ENCODE data around the gene PKD1L1.

PKD1L1 gene

DNA sequence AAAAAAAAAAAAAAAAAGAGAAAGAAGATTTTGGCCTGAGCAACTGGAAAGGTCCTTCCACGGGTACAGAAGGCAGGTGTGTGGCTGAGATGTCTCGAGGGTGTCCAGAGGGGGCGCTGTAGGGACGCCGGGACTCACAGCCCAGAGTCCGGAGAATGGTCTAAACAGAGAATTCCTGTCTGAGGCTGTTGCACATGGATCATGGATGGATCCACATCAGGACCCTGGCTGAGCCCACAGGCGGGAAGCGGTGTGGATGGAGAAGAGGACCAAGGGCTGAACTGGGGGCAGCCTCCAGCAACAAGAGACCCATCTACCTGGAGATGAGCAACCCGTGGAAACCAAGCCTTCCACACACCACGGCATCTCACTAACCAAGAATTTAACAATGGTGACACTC is 55.0 kb downstream of the PKD1L1 start:
- Mint-ChIP-seq H3K4me3 (no peak overlapping the region), H3K9me3 (no peaks in the 10 kb centered on the region), H3K4me1 (no peaks in the 10 kb centered on the region), H3K27me3 (no peaks in the 10 kb centered on the region), H3K27ac (no peak overlapping the region), H3K36me3 (no peaks in the 10 kb centered on the region)
- CTCF ChIA-PET = interaction anchor here (0.7 kb wide), 1 partner anchor 9 kb away, joined by 3 read pairs; no protein-coding TSS in a partner anchor
- DNase-seq = no peak

DNA sequence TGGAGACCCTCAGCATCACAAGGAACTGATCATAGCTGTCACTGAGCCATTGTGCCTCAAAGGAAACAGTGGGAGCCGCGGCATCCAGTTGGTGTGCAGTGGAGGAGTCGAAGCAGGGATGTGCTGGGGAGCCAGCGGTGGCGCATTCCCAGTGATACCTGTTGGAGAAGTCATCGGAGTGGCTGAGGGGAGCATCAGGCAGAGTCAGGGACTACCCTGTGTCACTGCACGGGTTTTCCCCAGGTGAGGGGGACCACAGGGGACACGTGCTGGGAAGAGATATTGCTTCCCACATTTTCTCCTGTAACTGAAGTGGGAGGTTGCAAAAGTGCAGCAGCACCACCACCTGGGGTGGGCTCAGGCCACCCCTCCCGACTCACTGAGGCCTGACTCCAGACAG is 57.7 kb downstream of the PKD1L1 start:
- CTCF ChIA-PET = no interaction called here
- no peak for DNase-seq
- Mint-ChIP-seq H3K9me3 (no peaks in the 10 kb centered on the region), H3K4me1 (no peaks in the 10 kb centered on the region), H3K27me3 (no peaks in the 10 kb centered on the region), H3K4me3 (no peak overlapping the region), H3K36me3 (no peaks in the 10 kb centered on the region), H3K27ac (no peak overlapping the region)

DNA sequence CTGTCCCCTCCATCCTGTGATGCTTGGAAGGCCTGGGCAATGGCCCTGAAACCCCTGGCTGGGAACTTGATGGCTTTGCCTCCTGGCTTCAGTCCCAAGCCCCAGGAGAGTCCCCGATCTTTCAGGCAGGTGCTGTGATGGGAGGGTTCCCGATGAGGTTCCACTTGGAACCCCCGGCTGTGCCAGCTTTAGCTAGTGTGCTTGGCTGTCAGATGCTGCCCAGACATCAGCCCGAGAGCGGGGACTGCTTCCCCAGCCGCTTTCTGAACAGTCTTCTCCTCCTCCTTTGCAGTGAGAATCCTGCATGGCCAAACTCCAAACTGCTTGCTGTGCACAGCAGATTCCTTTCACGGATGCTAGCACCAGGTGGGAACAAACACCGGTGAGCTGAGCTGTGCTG is 58.1 kb downstream of the PKD1L1 start:
- Mint-ChIP-seq H3K4me1 (no peaks in the 10 kb centered on the region), H3K9me3 (no peaks in the 10 kb centered on the region), H3K27me3 (no peaks in the 10 kb centered on the region), H3K4me3 (no peak overlapping the region), H3K36me3 (no peaks in the 10 kb centered on the region), H3K27ac (no peak overlapping the region)
- CTCF ChIA-PET = no interaction called here
- DNase-seq = no peak

DNA sequence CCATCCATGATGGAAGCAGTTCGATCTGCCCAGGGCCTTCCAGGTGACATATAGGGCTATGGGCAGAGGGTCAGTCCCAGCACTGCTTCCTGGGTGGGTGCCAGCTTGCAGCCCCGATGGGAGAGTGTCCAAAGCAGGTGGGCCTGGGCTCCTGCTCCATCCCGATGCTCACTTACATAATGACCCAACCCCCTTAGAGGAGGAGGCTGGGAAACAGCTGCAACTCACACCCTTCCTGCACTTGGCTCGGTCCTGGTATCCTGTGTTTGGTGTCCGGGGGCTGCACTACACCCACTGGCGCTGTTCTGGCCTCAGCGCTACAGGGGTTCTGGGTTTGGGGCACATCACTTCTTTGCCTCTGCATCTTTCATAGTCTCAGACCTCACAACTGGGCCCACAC is 58.5 kb downstream of the PKD1L1 start:
- H3K36me3 Mint-ChIP-seq = no peaks in the 10 kb centered on the region
- H3K27me3 Mint-ChIP-seq = no peaks in the 10 kb centered on the region
- DNase-seq = no peak
- H3K27ac Mint-ChIP-seq = no peak overlapping the region
- no peaks in the 10 kb centered on the region for H3K4me1 Mint-ChIP-seq
- H3K9me3 Mint-ChIP-seq = no peaks in the 10 kb centered on the region
- CTCF ChIA-PET = no interaction called here
- no peak overlapping the region for H3K4me3 Mint-ChIP-seq

DNA sequence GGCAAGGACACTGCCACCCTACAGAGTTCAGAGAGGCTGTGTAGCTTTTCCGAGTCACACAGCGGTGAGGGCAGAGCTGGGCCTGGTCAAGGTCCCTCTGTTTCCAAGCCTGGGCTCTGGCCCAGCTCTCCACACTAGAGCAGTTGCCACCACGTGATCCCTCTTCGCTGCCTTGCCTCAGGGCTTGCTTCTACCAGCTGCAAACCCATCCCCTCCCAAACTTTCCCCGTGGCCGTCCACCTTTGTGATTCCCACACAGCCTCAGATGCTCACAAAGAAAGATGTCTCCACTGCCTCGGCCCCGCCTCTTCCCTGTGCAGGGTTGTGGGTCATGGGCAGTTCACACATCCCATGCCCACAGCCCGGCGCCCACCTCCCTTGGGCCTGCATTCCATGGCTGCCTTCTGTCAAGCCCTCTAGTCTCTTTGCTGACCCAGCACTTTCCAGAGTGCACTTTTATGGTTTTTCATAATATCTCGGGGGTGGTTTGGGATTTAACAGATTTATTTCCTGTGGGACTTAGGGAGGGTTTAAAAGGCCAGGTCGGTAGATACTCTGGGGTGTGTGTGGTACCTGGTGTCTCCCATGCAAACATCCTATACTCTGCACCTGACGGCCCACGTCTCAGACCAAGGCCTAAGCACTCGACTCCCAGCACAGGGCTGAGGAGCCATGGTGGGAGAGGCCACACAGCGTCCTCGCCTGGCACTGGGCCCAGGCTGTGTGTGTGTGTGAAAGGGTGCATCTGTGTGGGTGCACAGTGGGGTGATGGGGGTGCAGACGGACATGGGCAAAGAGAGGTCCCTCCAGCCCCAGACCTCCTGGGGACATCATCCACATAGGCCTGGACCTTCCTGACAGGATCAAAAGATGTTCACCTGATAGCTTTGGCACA is 59.6 kb downstream of the PKD1L1 start:
- CTCF ChIA-PET = no interaction called here
- Mint-ChIP-seq H3K4me1 (no peaks in the 10 kb centered on the region), H3K27ac (no peak overlapping the region), H3K27me3 (no peaks in the 10 kb centered on the region), H3K36me3 (no peaks in the 10 kb centered on the region), H3K9me3 (no peaks in the 10 kb centered on the region), H3K4me3 (no peak overlapping the region)
- no peak for DNase-seq

DNA sequence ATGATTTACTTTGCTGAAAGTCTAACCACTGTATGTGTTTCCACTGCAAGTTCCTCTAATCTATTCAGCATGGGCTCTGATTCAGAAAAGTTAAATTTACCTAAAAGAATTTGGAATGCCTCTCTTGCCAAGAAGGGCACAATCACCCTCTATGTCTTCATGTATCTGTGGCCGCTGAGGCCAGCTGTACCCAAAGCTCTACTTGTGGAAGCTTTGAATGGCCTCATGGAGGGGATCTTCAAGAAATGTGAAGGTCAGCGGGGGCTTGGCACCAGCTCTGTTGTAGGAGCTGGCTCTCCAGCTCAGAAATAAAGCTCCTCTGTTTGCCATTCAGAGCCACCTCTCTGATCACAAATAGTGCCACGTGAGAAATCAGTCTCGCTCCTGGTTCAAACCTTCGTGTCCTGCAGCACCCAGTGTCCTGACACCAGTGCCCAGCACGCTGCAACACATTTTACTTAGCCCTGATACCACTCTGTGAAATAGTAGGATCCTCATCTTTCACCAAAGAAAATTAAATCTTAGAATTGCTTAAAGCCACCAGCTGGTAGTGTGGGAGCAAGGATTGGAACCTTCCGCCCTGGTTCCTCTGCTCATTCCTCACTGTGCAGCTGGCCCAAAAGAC is 61.1 kb downstream of the PKD1L1 start:
- Mint-ChIP-seq H3K27ac (no peak overlapping the region), H3K36me3 (no peaks in the 10 kb centered on the region), H3K4me3 (no peak overlapping the region), H3K4me1 (no peaks in the 10 kb centered on the region), H3K27me3 (no peaks in the 10 kb centered on the region), H3K9me3 (no peaks in the 10 kb centered on the region)
- no peak for DNase-seq
- CTCF ChIA-PET = no interaction called here

DNA sequence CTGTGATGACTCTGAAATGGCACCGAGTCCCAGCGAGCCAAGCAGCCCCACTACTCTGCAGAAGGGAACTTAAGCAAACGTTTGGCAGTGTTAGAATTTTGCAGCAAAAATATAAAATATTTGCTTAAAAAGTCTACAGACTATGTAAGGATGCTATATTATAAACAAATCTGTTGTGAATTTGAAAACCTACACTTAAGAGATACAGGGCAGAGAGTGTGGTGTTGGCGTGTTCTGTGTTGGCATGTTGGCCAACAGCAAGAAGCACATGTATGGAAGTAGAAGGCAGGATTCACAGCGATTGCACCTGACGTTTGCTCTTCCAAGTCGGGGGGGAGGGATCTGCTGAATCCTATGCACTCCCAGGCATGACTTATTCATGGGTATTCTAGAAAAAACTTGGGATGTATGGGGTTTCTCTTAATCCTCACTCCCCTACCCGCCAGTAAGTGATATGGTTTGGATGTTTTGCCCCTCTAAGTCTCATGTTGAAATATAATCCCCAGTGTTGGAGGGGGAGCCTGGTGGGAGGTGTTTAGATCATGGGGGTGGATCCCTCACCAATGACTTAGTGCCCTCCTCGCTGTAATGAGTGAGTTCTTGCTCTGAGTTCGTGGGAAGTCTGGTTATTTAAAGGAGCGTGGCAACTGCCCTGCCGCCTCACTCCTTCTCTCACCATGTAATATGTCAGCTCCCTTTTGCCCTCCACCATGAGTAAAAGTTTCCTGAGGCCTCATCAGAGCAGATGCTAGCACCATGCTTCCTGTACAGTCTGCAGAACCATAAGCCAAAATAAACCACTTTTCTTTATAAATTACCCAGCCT is 62.1 kb downstream of the PKD1L1 start:
- Mint-ChIP-seq H3K27me3 (no peaks in the 10 kb centered on the region), H3K9me3 (no peaks in the 10 kb centered on the region), H3K4me1 (no peaks in the 10 kb centered on the region), H3K4me3 (no peak overlapping the region), H3K36me3 (no peaks in the 10 kb centered on the region), H3K27ac (no peak overlapping the region)
- no peak for DNase-seq
- CTCF ChIA-PET = no interaction called here

DNA sequence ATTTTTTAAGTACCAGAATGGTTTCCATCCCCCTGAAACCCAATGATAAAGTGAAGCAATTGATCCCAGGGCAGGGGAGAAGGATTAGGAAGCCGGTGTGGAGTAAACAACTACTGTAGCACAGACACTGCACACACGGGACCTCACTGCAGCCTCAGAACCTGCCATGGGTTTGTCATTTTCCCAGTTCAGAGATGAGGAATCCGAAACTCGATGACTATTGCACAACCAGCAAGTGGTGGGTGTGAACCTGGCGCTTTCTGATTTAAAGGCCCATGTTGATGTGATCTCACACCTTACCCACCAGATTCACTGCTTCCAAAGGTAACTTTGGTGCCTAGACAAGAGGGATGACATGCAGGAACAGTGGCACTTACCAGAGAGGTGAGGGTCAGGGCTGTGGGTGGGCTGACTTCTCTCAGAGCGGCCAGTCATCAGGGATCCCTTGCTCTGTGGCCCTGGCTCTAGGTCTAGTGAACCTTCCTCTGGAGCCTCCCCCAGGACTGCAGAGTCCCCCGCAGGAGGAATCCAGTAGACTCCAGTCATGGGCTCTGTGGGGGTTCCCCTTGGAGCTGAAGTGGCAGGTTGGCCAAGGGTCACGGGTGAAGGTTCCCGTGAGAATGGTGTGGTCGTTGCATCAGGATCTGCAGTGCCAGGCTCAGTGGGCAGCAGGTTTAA is 62.8 kb downstream of the PKD1L1 start:
- Mint-ChIP-seq H3K27ac (no peak overlapping the region), H3K36me3 (no peaks in the 10 kb centered on the region), H3K4me3 (no peak overlapping the region), H3K27me3 (no peaks in the 10 kb centered on the region), H3K9me3 (no peaks in the 10 kb centered on the region), H3K4me1 (no peaks in the 10 kb centered on the region)
- no peak for DNase-seq
- CTCF ChIA-PET = no interaction called here

DNA sequence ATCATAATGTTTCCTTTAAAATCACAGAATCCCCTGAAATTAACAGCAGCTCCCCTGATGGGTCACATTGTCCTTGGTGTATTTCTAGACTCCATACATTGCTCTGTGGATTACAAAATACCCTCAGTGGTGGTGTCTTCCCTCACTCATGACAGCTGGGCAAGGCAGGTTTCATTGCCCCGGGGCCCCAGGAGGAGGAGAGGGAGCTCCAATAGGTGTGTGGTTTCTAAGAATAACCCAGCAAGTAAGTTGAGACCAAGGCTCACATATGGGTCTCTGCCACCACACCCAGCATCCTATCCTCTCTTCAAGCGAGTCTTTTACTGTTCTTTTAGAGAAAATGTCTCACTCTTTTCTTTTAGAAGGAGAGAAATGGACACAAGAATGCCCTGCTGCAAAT is 63.6 kb downstream of the PKD1L1 start:
- no peak for DNase-seq
- Mint-ChIP-seq H3K36me3 (no peaks in the 10 kb centered on the region), H3K9me3 (no peaks in the 10 kb centered on the region), H3K27me3 (no peaks in the 10 kb centered on the region), H3K27ac (no peak overlapping the region), H3K4me3 (no peak overlapping the region), H3K4me1 (no peaks in the 10 kb centered on the region)
- CTCF ChIA-PET = interaction anchor here (1.0 kb wide), 1 partner anchor 9 kb away, joined by 3 read pairs; no protein-coding TSS in a partner anchor

DNA sequence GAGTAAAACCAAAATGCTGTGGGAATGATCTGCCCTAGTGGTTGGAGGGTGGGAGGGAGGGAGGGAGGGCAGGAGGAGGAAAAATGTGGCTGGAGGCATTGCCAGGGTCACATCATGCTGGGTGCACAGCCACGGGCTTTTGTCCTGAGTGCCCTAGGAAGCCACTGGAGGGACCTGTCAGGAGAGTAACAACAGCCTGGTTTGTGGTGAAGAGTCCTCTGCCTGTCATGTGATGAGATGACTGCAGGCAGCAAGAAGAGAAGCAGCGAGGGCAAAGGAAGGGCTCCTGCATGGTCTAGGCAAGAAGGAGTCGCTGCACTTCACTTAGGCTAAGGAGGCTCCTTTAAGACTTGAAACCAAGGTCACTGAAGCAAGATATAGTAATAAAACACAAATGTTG is 65.6 kb downstream of the PKD1L1 start:
- Mint-ChIP-seq H3K27me3 (no peaks in the 10 kb centered on the region), H3K9me3 (no peaks in the 10 kb centered on the region), H3K36me3 (no peaks in the 10 kb centered on the region), H3K4me3 (no peak overlapping the region), H3K4me1 (no peaks in the 10 kb centered on the region), H3K27ac (no peak overlapping the region)
- CTCF ChIA-PET = no interaction called here
- no peak for DNase-seq

DNA sequence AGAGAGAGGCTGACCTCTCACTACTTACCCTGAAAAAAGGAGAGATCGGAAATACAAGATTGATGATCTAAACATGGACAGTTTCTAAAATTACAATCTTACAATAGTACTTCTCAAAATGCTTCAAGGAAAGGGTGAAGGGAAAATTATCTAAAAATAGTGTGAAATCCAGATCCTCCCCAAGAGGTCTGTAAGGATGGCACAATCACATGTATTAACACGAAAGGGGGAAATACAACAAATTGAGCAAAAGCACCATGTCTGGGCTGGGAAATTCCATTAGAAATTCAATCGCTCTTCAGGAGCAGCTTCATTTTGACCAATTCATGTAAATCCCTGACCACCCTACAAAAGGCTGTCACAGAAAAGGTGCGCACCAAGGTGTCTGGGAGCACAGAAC is 67.0 kb downstream of the PKD1L1 start:
- Mint-ChIP-seq H3K27ac (no peak overlapping the region), H3K36me3 (no peaks in the 10 kb centered on the region)
- CTCF ChIA-PET = no interaction called here

DNA sequence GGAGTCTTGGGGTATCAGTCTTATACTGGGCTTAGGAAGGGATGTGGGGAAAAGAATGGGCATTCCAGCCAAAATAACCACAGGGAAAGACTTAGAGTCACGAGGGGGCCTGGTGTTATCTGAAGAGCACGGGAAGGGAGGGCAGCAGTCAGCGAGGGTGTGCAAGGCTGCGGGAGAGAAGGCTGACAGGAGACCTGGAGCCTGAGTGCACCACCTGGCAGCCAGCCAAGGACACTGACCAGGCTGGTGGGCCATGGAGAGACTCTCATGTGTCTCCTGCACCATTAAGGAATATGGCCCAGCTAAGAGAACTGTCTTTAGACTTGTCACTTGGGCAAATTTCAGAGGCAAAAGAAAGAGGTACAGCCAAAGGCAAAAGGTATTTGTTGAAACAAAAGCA is 69.6 kb downstream of the PKD1L1 start:
- Mint-ChIP-seq H3K4me1 (no peaks in the 10 kb centered on the region), H3K27me3 (no peaks in the 10 kb centered on the region), H3K27ac (no peak overlapping the region), H3K36me3 (no peaks in the 10 kb centered on the region), H3K9me3 (no peaks in the 10 kb centered on the region), H3K4me3 (no peak overlapping the region)
- CTCF ChIA-PET = no interaction called here
- no peak for DNase-seq

More for the DNA sequence above, 67.0 kb downstream of the PKD1L1 start:
- no peak for DNase-seq
- no peaks in the 10 kb centered on the region for H3K27me3 Mint-ChIP-seq
- H3K9me3 Mint-ChIP-seq = no peaks in the 10 kb centered on the region
- H3K4me1 Mint-ChIP-seq = no peaks in the 10 kb centered on the region
- H3K4me3 Mint-ChIP-seq = no peak overlapping the region

DNA sequence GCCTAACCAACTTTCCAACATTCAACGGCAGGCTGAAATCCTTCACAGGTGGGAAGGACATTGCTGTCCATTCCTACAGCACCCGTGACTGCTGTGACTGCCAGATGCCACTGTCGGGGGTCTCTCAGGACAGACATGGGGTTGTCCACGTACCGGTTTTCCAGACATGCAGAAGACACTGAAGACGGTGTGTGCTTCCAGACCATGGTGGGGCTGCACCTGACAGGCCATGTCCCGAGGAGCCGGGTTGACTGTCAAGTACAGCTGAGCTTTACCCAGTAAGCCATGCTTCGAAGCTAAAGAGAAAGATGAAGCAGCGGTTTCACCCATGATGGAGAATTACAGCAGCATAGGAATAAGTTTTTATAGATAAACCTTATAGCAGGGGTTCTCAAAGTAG is 70.9 kb downstream of the PKD1L1 start:
- no peak for DNase-seq
- no peak overlapping the region for H3K4me3 Mint-ChIP-seq
- H3K9me3 Mint-ChIP-seq = no peaks in the 10 kb centered on the region
- no peaks in the 10 kb centered on the region for H3K27me3 Mint-ChIP-seq
- CTCF ChIA-PET = no interaction called here
- H3K36me3 Mint-ChIP-seq = no peaks in the 10 kb centered on the region
- no peaks in the 10 kb centered on the region for H3K4me1 Mint-ChIP-seq
- no peak overlapping the region for H3K27ac Mint-ChIP-seq

DNA sequence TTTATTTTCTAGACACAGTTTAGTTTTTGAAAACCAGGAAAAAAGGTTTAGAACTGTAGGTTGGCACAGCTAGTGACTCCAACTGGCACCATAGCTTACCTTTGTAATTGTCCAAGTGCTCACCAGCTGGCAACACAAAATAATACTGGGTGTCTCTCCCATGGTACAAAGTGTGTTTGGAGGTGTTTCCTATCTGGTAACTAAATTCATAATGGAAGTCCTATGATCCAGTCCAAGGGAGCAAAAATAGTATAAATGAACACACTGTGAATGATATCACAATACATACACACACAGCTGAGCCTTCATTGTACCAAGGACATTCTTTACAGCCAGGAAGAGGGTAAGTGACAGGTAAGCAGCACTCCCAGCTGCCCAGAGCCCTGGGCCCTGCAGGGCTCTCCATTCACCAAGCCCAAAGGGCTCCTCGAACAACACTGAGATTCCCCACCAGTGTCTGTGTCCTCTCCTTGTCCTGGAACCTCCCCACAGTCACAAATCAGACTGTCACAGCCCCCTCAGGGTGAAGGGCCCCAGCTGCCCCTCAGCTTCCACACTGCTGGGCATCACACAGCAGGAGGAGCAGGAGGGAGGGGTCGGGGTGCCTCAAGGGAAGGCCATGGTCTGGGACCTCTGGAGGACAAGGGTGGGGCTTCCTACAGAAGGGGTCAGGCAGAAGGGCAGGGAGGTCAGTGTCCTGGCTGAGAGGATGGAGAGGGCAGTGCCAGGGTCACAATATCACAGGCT is 72.1 kb downstream of the PKD1L1 start:
- no peaks in the 10 kb centered on the region for H3K4me1 Mint-ChIP-seq
- CTCF ChIA-PET = no interaction called here
- H3K27me3 Mint-ChIP-seq = no peaks in the 10 kb centered on the region
- H3K36me3 Mint-ChIP-seq = no peaks in the 10 kb centered on the region
- no peaks in the 10 kb centered on the region for H3K9me3 Mint-ChIP-seq
- no peak overlapping the region for H3K27ac Mint-ChIP-seq
- no peak overlapping the region for H3K4me3 Mint-ChIP-seq
- DNase-seq = no peak

All from activated naive CD4-positive, alpha-beta T cell treated with anti-CD3 and anti-CD28 coated beads, Interleukin-2, amount 10 ng/mL, durations not matched to agents 7 days and 5 days (primary cell).